ENCODE results near the gene ACAA2.
"Not testable (repeated sequence)": the region's sequence is repeated elsewhere in the genome, so short reads cannot be mapped to it uniquely, and the experiment has no call there.

ACAA2 gene

GRCh38 chr18:49843778-49844625 is 30.7 kb upstream of the ACAA2 start:
- no peak for FAIRE-seq

- FAIRE-seq = no peak
These were observed 29.8 kb upstream of the ACAA2 start for GRCh38 chr18:49843131-49843530.

DNA sequence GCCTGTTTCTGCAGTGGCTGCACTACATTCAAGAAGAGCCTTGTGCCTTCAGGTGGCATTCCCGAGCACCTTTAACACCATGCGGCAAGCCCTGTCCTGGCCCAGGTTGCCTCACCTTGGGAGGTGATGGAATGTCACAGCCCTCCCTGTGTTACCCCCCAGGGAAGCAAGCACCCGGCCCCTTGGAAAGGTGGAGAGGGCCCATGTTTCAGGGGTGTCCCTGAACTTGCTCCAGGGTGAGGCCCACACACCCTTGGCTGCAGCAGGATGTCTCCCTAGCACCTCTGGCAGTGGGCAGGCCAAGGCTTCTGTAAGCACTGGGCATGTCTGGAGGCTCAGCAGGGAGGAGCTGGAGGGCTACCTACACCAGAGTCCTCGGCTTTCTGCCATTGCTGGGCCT is 29.3 kb upstream of the ACAA2 start:
- FAIRE-seq = no peak

- no peak for FAIRE-seq
These were observed 28.2 kb upstream of the ACAA2 start for GRCh38 chr18:49841236-49842217.

DNA sequence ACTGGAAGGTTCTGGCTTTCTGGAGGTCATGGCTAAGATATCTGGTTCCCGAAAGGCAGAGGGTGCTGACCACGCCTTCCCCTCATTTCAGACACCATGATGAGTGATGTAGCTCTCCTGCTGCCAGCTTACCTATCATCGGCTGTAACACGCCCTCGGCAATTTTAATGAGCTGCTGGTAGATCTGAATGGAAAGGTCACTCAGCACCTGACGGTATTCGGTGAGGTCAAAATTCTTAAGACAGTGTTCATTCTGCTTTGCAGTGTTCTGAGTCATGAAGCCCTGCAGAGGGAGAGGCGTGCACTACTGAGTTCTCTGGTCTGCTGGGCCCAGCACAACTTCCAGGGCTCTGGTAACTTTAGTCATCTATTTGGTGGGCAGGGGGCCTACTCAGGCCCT is 25.7 kb upstream of the ACAA2 start:
- no peak for FAIRE-seq

GRCh38 chr18:49838381-49838780 is 25.0 kb upstream of the ACAA2 start:
- no peak for FAIRE-seq

DNA sequence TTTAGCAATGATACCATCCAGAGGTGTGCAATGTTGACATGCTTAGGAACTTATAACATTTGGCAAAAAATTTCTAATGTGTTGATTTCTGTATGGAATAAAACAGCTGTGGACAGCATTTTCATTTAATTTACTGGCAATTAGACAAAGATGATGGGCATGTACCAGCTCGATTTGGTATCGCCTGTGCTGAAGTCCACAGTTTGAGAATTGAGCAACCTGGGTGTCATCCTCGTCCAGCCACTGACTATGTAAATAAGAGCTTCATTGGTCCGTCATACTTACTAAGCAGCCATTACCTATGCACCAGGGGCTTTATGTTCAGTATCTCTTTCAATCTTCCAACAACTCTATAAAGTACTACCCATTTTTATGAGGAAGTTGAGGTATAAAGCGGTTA is 24.6 kb upstream of the ACAA2 start:
- FAIRE-seq = no peak

- not testable (repeated sequence) for FAIRE-seq
These were observed 24.0 kb upstream of the ACAA2 start for GRCh38 chr18:49837316-49837835.

- no peak for FAIRE-seq
These were observed 22.1 kb upstream of the ACAA2 start for GRCh38 chr18:49835405-49835804.

- FAIRE-seq = no peak
These were observed 20.9 kb upstream of the ACAA2 start for GRCh38 chr18:49834258-49834657.

GRCh38 chr18:49833814-49834213 is 20.5 kb upstream of the ACAA2 start:
- no peak for FAIRE-seq

DNA sequence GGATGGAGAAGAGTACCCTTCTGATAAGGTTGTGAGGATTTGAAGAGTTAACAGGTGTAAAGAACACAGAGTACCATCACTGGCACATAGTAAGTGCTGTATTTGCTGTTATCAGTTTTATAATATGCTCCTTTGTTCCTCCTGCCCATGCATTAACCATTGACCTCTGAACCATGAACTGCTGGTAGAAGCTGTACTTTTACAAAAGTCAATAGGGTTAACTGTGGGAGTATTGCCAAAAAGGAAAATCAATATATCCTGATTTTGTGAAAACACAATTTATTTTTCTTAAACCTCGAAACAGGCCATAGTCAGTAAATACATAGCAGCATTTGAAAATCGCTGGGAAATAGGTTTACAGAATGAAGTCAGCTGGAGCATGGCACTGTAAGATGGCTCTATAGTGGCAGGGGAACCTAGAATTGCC is 18.9 kb upstream of the ACAA2 start:
- FAIRE-seq = no peak

- no peak for FAIRE-seq
These were observed 14.7 kb upstream of the ACAA2 start for GRCh38 chr18:49827996-49828395.

DNA sequence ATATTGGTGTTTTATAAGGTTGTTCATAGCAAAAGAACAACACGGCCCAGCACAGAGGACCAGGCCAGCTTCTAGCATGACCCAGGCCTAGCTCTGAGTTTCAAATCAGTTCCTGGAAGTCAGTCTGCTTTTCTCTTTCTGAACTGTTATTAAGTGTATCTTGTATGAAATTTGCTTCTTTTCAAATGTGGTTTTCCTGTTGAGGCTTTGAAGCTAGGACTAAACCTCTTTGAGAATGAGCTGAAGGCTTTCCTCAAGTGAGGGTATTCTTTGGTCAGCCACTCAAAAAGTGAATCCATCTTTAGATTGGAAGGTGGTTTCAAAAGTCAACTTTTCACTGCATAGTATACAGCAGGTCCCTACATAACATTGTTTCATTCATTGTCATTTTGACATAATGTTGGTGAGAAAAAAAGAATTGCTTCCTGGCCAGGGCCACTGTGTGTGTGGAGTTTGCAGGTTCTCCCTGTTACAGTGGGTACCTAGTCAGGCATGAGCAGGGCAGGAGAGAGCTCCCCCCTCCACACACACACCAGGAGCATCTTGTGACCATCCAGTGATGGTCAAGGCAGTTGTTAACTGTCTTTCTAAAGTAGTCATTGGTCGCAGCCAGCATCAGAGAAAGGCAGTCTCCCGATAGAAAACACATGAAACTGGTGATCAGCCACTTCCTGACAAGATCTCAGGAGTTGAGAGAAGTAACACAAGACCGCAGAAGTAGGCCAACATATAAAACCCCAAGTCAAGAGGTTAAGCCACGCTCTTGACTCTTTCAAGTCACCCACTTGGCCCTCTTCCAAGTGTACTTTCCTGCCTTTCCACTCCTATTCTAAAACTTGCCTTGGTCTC is 6.7 kb upstream of the ACAA2 start:
- FAIRE-seq = no peak

DNA sequence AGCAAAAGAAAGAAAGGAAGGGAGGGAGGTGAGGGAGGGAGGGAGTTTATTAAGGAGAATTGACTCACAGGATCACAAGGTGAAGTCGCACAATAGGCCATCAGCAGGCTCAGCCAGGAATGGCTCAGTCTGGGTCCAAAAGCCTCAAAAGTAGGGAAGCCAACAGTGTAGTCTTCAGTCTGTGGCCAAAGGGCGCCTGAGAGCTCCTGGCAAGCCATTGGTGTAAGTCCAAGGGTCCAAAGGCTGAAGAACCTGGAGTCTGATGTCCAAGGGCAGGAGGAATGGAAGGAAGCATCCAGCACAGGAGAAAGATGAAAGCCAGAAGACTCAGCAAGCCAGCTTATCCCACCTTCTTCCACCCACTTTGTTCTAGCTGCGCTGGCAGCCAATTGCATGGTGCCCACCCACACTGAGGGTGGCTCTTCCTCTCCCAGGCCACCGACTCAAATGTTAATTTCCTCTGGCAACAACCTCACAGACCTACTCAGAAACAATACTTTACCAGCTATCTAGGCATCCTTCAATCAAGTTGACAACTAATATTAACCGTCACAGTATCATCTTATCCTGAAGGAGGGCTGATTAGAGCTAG is 5.8 kb upstream of the ACAA2 start:
- no peak for FAIRE-seq

DNA sequence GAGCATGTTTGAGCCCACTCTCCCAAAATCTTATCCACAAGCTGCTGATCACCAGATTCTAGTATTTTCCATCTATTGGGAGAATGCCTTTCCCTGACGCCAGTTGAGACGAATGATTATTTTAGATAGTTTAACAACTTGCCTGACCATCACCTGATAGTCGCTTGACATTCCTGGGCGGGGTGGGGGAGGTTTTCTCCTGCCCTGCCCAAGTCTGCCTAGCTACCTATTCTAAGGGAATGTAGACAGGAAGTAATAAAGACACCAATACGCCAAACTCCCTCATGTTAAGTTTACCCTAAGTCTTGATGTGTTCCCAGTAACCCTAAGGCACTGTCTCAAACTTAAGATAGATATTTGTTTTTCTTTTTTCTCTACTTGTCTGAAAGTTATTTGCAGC is 4.6 kb upstream of the ACAA2 start:
- no peak for FAIRE-seq

DNA sequence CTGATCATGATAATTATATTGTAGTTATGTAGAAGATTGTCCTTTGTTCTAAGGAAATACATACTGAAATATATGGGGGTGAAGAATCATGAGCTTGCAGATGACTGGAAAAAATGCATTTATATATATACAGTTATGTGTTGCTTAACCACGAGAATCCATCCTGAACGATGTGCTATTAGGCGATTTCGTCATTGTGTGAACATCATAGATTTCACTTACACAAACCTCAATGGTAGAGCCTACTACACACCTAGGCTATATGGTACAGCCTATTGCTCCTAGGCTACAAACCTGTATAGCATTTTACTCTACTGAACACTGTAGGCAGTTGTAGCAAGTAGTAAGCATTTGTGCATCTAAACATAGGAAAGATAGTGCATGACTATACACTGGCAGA is 2.6 kb upstream of the ACAA2 start:
- FAIRE-seq = no peak

DNA sequence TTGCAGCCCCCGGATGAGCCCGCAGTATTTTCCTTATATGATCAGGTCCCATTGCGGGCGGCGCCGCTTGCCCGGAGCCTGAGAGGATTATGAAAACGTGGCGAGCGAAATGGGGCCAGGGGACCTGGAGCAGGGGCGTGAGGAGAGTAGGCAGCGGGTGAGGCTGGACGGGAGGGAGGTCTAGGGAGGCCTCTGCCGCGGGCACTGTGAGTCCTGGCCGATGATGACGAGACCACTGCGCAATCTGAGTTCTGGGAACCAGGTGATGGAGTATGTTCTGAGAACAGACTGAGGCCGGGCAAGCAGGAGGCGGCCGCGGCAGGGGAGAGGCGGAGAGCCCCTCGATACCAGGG is 790 bp upstream of the ACAA2 start:
- no peak for FAIRE-seq

DNA sequence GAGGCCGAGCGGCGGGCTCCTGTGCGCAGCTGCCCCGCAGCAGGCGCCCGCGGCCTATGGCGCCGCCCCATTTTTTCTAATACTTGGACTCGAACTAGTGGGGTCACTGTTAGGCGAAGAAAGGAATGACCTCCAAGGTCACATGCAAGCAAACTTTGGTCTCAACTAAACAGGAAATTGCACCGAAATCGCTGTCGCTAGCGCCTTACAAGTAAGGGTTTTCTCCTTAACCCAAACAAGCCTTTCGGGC is 339 bp downstream of the ACAA2 start:
- FAIRE-seq = no peak

GRCh38 chr18:49812286-49813068 is 856 bp downstream of the ACAA2 start:
- no peak for FAIRE-seq

- no peak for FAIRE-seq
These were observed 2.0 kb downstream of the ACAA2 start for GRCh38 chr18:49811151-49811938.
